ENCODE measurements around the gene UBE2H. TPM values are rescaled to one million over a fixed set of nuclear protein-coding genes. Genes with fewer than 3 reads are reported as not detected.
A peak's percentile ranks its signal among the peaks of the same experiment; 100 is the strongest.

Gene UBE2H
- polyA plus RNA-seq, 1 donor (not counting 4 experiments of a cell fraction or from before 2014, with no cell fraction given), result 130 TPM

GRCh38 chr7:129948877-129949291, 3.9 kb downstream of the UBE2H start:
- peaks cover 3% of the 10 kb centered on the region for H3K9me1 ChIP-seq (ENCODE audit: control insufficient read depth, extremely low read depth, insufficient read depth, low read length)
- peaks cover 23% of the 10 kb centered on the region for H3K4me1 ChIP-seq (ENCODE audit: control insufficient read depth, extremely low read depth, insufficient read depth, low read length)
- TF ChIP-seq CTCF (optimal IDR thresholded peaks at IDR 0.05 in 1 of 3, IDR thresholded peaks at IDR 0.05 in 1 of 3, conservative IDR thresholded peaks at IDR 0.05 in 1 of 3; ENCODE audit: extremely low read depth in 1 of 3, insufficient read depth in 2 of 3, low read length in 3 of 3), result no peak
- TF ChIP-seq EZH2 (IDR thresholded peaks at IDR 0.05; ENCODE audit: low read length), result no peak
- peaks cover 87% of the 10 kb centered on the region for H3K79me2 ChIP-seq (ENCODE audit: control insufficient read depth, insufficient read depth, low read length)
- DNase-seq (ENCODE audit: low read depth, low spot score), result no peak
- H3K9ac ChIP-seq (ENCODE audit: control insufficient read depth, extremely low read depth, insufficient read depth, low read length), result peak overlapping the region; percentile 94
- H3K27ac ChIP-seq (ENCODE audit: control insufficient read depth, insufficient read depth, low read length), result peak overlapping the region; percentile 98
- no peaks in the 10 kb centered on the region for H3K9me3 ChIP-seq (ENCODE audit: control insufficient read depth, low read depth, low read length)
- peak; percentile 52 for FAIRE-seq
- peaks cover 19% of the 10 kb centered on the region for H4K20me1 ChIP-seq (ENCODE audit: control insufficient read depth, extremely low read depth, insufficient read depth, low read length)
- dilution Hi-C loops (cut with MboI; ENCODE audit: extremely low pct_ligation_motif_present, low sequenced_read_pairs), result no loop called here
- H3K27me3 ChIP-seq (ENCODE audit: control insufficient read depth, extremely low read depth, insufficient read depth, low read length), result no peaks in the 10 kb centered on the region
- H3K36me3 ChIP-seq (ENCODE audit: control insufficient read depth in 2 of 2, extremely low read depth in 1 of 2, insufficient read depth in 2 of 2, low read length in 2 of 2), result peaks cover 5 to 10% of the 10 kb centered on the region in 2 experiments
- peak overlapping the region; percentile 99 for H3K4me2 ChIP-seq (ENCODE audit: control insufficient read depth, extremely low read depth, insufficient read depth, low read depth, low read length)
- peak overlapping the region; percentile 60 to 93 (median 91) for H3K4me3 ChIP-seq (ENCODE audit: control insufficient read depth in 2 of 3, extremely low read depth in 1 of 3, insufficient read depth in 2 of 3, low read depth in 1 of 3, low read length in 3 of 3)
- H2AFZ ChIP-seq (ENCODE audit: control insufficient read depth, low read length), result no peak overlapping the region

GRCh38 chr7:129948338-129948737, 4.4 kb downstream of the UBE2H start:
- no peak overlapping the region for H2AFZ ChIP-seq (ENCODE audit: control insufficient read depth, low read length)
- no peak for TF ChIP-seq CTCF (optimal IDR thresholded peaks at IDR 0.05 in 1 of 3, IDR thresholded peaks at IDR 0.05 in 1 of 3, conservative IDR thresholded peaks at IDR 0.05 in 1 of 3; ENCODE audit: extremely low read depth in 1 of 3, insufficient read depth in 2 of 3, low read length in 3 of 3)
- peaks cover 23% of the 10 kb centered on the region for H3K4me1 ChIP-seq (ENCODE audit: control insufficient read depth, extremely low read depth, insufficient read depth, low read length)
- peaks cover 92% of the 10 kb centered on the region for H3K79me2 ChIP-seq (ENCODE audit: control insufficient read depth, insufficient read depth, low read length)
- FAIRE-seq (no peak), DNase-seq (ENCODE audit: low read depth, low spot score) (no peak)
- H3K9me1 ChIP-seq (ENCODE audit: control insufficient read depth, extremely low read depth, insufficient read depth, low read length), result peaks cover 3% of the 10 kb centered on the region
- no peaks in the 10 kb centered on the region for H3K9me3 ChIP-seq (ENCODE audit: control insufficient read depth, low read depth, low read length)
- H3K4me3 ChIP-seq (ENCODE audit: control insufficient read depth in 2 of 3, extremely low read depth in 1 of 3, insufficient read depth in 2 of 3, low read depth in 1 of 3, low read length in 3 of 3), result peak overlapping the region in 1 of 3 experiments; percentile 60
- peaks cover 19% of the 10 kb centered on the region for H4K20me1 ChIP-seq (ENCODE audit: control insufficient read depth, extremely low read depth, insufficient read depth, low read length)
- H3K27ac ChIP-seq (ENCODE audit: control insufficient read depth, insufficient read depth, low read length), result peak overlapping the region; percentile 98
- dilution Hi-C loops (cut with MboI; ENCODE audit: extremely low pct_ligation_motif_present, low sequenced_read_pairs), result no loop called here
- peak overlapping the region; percentile 94 for H3K9ac ChIP-seq (ENCODE audit: control insufficient read depth, extremely low read depth, insufficient read depth, low read length)
- H3K27me3 ChIP-seq (ENCODE audit: control insufficient read depth, extremely low read depth, insufficient read depth, low read length), result no peaks in the 10 kb centered on the region
- peak overlapping the region; percentile 99 for H3K4me2 ChIP-seq (ENCODE audit: control insufficient read depth, extremely low read depth, insufficient read depth, low read depth, low read length)
- peaks cover 5 to 10% of the 10 kb centered on the region in 2 experiments for H3K36me3 ChIP-seq (ENCODE audit: control insufficient read depth in 2 of 2, extremely low read depth in 1 of 2, insufficient read depth in 2 of 2, low read length in 2 of 2)
